Camera-type eye (tissue), 1 donor: Measurements from ENCODE around the gene SREBF2. TPM values are rescaled to one million over a fixed set of nuclear protein-coding genes. Genes with fewer than 3 reads are reported as not detected.

Experiments
- total RNA-seq: library from RNA; depleted of rRNA; stranded (reverse); fragments of >200 nt; gene quantifications from one replicate; pipeline ENCODE4 v1.2.3, GENCODE V29; 2014

Gene SREBF2
- 67.0 TPM for total RNA-seq

GRCh38 chr22:41832553-41833368, at the start of gene SREBF2:
TSS of gene SREBF2 (plus strand) at chr22:41833105. CDS start at chr22:41833271, 166 bp downstream.

GRCh38 chr22:41800348-41801146, 32.4 kb upstream of the SREBF2 start, which contains the start of gene CCDC134:
TSS of gene CCDC134 (plus strand) at chr22:41800679. CDS start at chr22:41808891, 8,212 bp downstream.

GRCh38 chr22:41915035-41915785, 82.3 kb downstream of the SREBF2 start, which contains the start of gene SHISA8:
TSS of gene SHISA8 (minus strand) at chr22:41915074. CDS start at chr22:41914667, 407 bp downstream.

GRCh38 chr22:41946629-41947423, 113.9 kb downstream of the SREBF2 start, which contains the start of gene CENPM:
TSS of gene CENPM (minus strand) at chr22:41947152. CDS start at chr22:41947076, 76 bp downstream.

GRCh38 chr22:41951898-41952474, 119.1 kb downstream of the SREBF2 start, which contains the start of gene SMIM45:
TSS of gene SMIM45 (plus strand) at chr22:41952150.

Other genes with a start within 250 kb of the SREBF2 start
- 18.6 TPM for gene PMM1, start 243.3 kb upstream of the SREBF2 start, total RNA-seq
- gene DESI1, start 212.1 kb upstream of the SREBF2 start, total RNA-seq: 18.5 TPM
- gene XRCC6, start 211.8 kb upstream of the SREBF2 start, total RNA-seq: 246 TPM
- 75.9 TPM for gene SNU13, start 144.2 kb upstream of the SREBF2 start, total RNA-seq
- 0.82 TPM for gene MEI1, start 133.6 kb upstream of the SREBF2 start, total RNA-seq
- gene CCDC134, start 32.4 kb upstream of the SREBF2 start, total RNA-seq: 33.7 TPM
- 0.55 TPM for gene SHISA8, start 82.0 kb downstream of the SREBF2 start, total RNA-seq
- gene TNFRSF13C, start 93.7 kb downstream of the SREBF2 start, total RNA-seq: 0.49 TPM
- 11.3 TPM for gene CENPM, start 114.0 kb downstream of the SREBF2 start, total RNA-seq
- gene SEPTIN3, start 136.3 kb downstream of the SREBF2 start, total RNA-seq: 47.3 TPM
- gene WBP2NL, start 165.7 kb downstream of the SREBF2 start, total RNA-seq: 8.6 TPM
- gene NAGA, start 237.7 kb downstream of the SREBF2 start, total RNA-seq: 32.5 TPM
- 18.1 TPM for gene PHETA2, start 241.1 kb downstream of the SREBF2 start, total RNA-seq
- 19.1 TPM for gene SMDT1, start 246.6 kb downstream of the SREBF2 start, total RNA-seq